ENCODE measurements around the gene RFX3.

RFX3 gene

DNA sequence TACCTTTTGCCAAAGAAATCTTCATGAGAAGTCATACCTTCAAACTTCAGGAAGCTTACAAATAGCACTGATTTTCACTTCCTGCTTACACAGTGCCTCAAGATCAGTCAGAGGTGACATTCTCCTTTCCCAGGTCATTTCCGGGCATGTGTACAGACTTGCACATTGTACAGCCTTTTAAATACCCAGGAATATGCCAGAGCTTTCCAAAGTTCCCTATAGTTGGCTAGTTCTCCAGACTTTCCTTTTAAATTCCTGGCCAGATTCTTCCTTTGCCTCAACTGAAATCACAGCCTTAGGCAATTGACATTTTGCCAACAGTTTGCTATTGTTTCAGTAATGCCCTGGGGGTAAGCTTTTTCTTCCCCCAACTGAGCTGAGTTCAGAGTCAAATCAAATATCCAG, 47.2 kb downstream of the RFX3 start:
- DNase-seq (ENCODE audit: low read depth): no peak
- no peak overlapping the region for H3K4me3 ChIP-seq (ENCODE audit: low read length)
- TF ChIP-seq, protein P1, sequence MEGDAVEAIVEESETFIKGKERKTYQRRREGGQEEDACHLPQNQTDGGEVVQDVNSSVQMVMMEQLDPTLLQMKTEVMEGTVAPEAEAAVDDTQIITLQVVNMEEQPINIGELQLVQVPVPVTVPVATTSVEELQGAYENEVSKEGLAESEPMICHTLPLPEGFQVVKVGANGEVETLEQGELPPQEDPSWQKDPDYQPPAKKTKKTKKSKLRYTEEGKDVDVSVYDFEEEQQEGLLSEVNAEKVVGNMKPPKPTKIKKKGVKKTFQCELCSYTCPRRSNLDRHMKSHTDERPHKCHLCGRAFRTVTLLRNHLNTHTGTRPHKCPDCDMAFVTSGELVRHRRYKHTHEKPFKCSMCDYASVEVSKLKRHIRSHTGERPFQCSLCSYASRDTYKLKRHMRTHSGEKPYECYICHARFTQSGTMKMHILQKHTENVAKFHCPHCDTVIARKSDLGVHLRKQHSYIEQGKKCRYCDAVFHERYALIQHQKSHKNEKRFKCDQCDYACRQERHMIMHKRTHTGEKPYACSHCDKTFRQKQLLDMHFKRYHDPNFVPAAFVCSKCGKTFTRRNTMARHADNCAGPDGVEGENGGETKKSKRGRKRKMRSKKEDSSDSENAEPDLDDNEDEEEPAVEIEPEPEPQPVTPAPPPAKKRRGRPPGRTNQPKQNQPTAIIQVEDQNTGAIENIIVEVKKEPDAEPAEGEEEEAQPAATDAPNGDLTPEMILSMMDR (conservative IDR thresholded peaks at IDR 0.05; ENCODE audit: low read depth, low read length): no peak

DNA sequence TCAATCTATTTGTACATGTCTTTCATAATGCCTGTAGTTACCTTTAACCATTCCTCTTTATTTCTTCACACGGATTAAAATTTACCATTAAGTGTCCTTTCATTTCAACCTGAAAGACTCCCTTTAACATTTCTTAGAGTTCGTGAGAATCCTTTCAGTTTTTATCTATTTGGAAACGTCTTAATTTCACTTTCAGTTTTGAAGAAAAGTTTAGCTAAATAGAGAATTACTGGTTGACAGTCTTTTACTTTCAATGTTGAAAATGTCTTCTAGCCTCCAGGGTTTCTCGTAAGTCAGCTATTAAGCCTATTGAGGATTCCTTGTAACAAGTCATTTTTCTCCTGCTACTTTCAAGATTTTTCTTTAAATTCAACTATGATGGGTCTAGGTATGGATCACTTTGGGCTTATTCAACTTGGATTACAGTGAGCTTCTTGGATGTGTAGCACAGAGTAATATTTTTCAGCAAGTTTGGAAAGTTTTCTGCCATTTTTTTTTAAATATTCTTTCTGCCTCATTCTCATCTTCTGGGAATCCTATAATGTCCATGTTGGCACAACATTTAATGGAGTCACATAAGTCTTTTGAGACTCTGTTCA, 48.5 kb downstream of the RFX3 start:
- TF ChIP-seq, protein P1 (conservative IDR thresholded peaks at IDR 0.05; ENCODE audit: low read depth, low read length): no peak
- no peak for DNase-seq (ENCODE audit: low read depth)
- H3K4me3 ChIP-seq (ENCODE audit: low read length): no peak overlapping the region

DNA sequence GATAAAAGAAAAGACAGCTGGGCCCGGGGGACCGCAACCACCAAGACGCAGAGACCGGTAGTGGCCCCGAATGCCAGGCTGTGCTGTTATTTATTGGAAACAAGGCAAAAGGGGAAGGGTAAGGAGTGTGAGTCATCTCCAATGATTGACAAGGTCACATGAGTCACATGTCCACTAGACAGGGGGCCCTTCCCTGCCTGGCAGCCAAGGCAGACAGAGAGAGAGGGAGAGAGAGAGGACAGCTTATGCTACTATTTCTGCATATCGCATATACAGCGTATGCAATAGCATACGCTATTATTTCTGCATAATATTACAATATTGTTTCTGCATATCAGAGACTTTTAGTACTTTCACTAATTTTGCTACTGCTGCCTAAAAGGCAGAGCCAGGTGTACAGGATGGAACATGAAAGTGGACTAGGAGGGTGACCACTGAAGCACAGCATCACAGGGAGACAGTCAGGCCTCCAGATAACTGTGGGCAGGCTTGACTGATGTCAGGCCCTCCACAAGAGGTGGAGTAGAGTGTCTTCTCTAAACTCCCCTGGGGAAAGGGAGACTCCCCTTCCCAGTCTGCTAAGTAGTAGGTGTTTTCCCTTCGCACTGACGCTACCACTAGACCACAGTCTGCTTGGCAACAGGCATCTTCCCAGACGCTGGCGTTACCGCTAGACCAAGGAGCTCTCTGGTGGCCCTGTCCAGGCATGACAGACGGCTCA, 50.3 kb downstream of the RFX3 start:
- no peak overlapping the region for H3K4me3 ChIP-seq (ENCODE audit: low read length)
- no peak for DNase-seq (ENCODE audit: low read depth)
- TF ChIP-seq, protein P1 (conservative IDR thresholded peaks at IDR 0.05; ENCODE audit: low read depth, low read length): no peak

DNA sequence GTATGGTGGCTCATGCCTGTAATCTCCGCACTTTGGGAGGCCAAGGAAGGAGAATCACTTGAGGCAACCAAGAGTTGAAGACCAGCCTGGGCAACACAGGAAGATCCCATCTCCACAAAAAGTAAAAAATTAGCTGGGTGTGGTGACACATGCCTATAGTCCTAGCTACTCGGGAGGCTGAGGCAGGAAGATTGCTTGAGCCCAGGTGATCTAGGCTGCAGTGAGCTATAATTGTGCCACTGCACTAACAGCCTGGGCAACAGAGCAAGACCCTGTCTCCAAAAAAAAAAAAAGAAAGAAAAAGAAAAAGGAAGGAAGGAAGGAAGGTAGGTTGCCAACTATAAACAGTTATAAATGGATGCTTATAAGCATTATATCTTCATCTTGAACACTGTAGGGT, 51.0 kb downstream of the RFX3 start:
- H3K4me3 ChIP-seq (ENCODE audit: low read length): no peak overlapping the region
- DNase-seq (ENCODE audit: low read depth): no peak
- TF ChIP-seq, protein P1 (conservative IDR thresholded peaks at IDR 0.05; ENCODE audit: low read depth, low read length): no peak

DNA sequence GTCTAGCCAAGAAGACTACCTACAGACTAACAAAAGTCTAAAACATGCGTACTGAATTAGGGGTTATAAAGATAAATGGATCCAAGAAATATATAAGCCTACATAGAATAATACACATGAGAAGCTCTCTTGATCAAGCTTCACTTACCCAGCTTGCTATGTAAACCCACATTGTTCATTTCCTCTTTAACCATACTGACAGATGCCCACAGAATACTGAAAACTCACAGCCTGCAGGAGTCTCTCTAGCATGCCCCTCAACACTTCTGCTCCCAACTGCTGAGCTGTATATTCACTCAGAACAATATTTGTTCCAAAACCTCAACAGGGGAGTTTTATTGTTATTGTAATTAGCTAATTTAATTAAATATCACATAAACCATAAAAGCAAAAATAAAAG, 52.4 kb downstream of the RFX3 start:
- TF ChIP-seq, protein P1 (conservative IDR thresholded peaks at IDR 0.05; ENCODE audit: low read depth, low read length): no peak
- no peak for DNase-seq (ENCODE audit: low read depth)
- no peak overlapping the region for H3K4me3 ChIP-seq (ENCODE audit: low read length)

DNA sequence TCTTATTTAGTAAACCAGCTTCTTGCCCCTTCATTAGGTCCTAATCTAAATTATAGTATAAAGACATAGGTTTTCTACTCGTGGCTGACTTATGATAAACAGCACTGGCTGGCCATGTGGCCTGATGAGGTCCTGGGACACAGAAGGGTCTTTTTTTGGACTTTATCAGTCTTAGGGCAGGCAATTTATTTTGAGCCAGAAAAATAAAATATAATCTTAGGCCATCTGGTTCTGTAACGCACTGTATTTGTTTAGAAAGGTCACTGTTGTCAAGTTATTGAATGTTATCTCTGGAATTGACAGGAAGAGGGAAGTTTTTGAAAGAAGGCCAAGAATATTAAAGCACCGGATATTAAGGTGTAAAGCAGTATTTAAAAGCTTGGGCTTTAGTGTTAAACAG, 53.9 kb downstream of the RFX3 start:
- no peak for DNase-seq (ENCODE audit: low read depth)
- TF ChIP-seq, protein P1 (conservative IDR thresholded peaks at IDR 0.05; ENCODE audit: low read depth, low read length): no peak
- no peak overlapping the region for H3K4me3 ChIP-seq (ENCODE audit: low read length)

Measured in retinal pigment epithelial cell (primary cell).